Upper lobe of left lung (tissue), 4 donors: ENCODE results near the gene CHSY3.

ENCODE experiments used
- POLR2A ChIP-seq, 4 donors: fragments of 450-650 bp; IDR thresholded peaks; one replicate each; pipeline ENCODE4 v1.5.1; 2016 to 2017; ENCODE audit warnings: antibody characterized with exemption in 4 of 4, mild to moderate bottlenecking in 2 of 4
- POLR2AphosphoS5 ChIP-seq, 2 donors: sonication (generic); formaldehyde crosslinking; IDR thresholded peaks; one replicate each; pipeline ENCODE4 v1.5.1; 2017; ENCODE audit warnings: antibody characterized with exemption in 2 of 2
- TF ChIP-seq, protein P1 (sequence below), 6 experiments: fragments of 450-650 bp in 4 of 6; fragments of 200-600 bp in 2 of 6; sonication (generic) in 2 of 6; IDR thresholded peaks; one replicate each; pipeline ENCODE4 v1.5.1; 2016 to 2019; ENCODE audit warnings: antibody characterized with exemption in 6 of 6

DNA sequence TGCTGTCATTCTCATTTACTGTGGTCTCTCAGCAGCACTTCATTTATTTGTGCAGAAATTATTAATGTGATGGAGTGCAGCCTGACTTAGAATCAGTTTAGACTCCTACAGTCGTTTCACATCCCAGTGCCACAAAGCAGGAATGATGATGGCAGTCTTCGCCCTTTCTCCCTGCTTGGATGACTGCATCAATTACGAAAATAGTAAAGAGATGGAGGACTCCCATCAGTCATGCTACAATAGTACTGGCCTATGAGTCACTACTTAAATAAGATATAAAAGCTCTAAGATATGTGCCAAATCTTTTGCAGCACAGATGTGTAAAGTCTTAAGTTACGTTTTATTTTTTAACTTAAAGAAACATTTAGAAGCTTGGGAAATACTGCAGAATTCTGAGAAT is 263.9 kb downstream of the CHSY3 start:
- TF ChIP-seq POLR2A (IDR thresholded peaks at IDR 0.05) (no peak), POLR2AphosphoS5 (IDR thresholded peaks at IDR 0.05) (no peak)
- TF ChIP-seq, protein P1, sequence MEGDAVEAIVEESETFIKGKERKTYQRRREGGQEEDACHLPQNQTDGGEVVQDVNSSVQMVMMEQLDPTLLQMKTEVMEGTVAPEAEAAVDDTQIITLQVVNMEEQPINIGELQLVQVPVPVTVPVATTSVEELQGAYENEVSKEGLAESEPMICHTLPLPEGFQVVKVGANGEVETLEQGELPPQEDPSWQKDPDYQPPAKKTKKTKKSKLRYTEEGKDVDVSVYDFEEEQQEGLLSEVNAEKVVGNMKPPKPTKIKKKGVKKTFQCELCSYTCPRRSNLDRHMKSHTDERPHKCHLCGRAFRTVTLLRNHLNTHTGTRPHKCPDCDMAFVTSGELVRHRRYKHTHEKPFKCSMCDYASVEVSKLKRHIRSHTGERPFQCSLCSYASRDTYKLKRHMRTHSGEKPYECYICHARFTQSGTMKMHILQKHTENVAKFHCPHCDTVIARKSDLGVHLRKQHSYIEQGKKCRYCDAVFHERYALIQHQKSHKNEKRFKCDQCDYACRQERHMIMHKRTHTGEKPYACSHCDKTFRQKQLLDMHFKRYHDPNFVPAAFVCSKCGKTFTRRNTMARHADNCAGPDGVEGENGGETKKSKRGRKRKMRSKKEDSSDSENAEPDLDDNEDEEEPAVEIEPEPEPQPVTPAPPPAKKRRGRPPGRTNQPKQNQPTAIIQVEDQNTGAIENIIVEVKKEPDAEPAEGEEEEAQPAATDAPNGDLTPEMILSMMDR (IDR thresholded peaks at IDR 0.05) = no peak
